Pericardium fibroblast (primary cell): ENCODE data around the gene CAPN1. TPM values are rescaled to one million over a fixed set of nuclear protein-coding genes. Genes with fewer than 3 reads are reported as not detected.

Source experiments
- total RNA-seq: library from RNA; depleted of rRNA; stranded (reverse); fragments of >200 nt; gene quantifications from 2 replicates; pipeline ENCODE4 v1.2.3, GENCODE V29; 2015

The CAPN1 gene
- 168 and 189 TPM in 2 replicates for total RNA-seq

DNA sequence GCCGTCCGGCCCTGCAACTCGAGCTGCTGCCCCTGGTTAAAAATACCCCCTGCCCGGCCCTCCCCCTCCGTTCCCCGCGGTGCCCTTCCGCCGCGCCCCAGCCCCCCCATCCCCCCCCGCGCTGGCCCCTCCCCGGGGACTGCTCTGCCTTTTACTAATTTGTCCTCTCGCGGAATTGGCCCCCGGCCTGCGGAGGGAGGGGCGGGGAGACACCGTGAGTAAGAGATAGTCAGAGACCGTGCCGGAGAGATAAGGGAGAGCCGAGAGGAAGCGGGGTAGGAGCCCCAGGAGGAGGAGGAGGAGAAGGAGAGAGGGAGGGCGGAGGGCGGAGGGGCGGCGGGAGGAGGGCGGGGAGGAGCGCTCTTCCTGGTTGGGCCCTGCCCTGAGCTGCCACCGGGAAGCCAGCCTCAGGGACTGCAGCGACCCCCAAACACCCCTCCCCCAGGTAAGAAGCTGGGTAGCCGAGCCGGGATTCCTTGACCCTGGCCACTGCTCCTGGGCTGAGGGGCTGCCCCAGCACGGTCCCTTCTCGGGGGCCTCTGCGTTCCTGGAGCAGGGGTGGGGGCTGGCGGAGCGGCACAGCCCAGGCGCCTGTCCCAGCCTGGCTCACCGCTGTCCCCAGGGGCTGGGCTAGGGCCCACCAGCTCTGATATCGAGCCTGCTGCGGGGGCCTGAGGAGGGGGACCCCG is at the start of gene CAPN1:
Gene CAPN1 (plus strand): TSS at position 360 of the 689 bp plus-strand sequence. CDS start 774 bp downstream, outside the sequence.

DNA sequence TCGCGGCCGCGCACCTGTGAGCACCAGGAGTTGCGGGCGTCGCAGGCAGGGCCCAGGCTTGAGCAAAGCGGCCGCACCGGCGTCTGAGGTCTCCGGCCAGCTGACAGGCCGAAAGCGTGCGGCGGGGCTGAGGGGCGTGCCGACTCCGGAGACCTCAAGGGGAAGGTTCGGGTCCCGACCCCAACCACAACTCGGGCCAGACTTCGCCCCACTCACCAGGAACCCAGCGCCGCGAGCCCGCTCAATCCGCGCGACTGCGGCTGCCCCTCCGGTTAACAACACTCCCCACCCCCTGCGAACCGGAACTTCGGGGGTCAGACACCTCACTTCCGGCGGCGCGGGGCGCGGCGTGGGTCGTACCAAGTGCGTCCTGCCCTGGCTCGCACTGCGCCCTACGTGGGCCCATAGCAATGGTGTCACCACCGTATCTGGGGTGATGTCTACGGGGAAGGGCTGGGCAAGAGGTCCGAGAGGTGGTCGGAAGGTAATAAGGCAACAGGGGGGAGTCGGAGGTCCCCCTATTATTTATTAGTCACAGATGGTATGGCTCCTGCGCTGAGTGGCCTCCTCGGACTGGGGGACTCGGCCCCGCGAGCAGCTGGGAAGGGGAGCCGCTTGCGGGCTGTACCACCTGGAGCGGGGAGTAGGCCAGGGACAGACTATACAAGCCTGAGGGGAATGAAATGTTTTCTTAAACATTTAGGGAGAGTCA is 47.3 kb upstream of the CAPN1 start, which contains the start of gene SYVN1:
Gene SYVN1 (minus strand): TSS at position 280 of the 712 bp plus-strand sequence. CDS start 918 bp downstream, outside the sequence.

GRCh38 chr11:65170058-65170534 is 11.6 kb upstream of the CAPN1 start, which contains the start of gene SPDYC:
TSS of gene SPDYC (plus strand) at chr11:65170233. CDS start at chr11:65171358, 1,125 bp downstream.

Other genes starting within 250 kb of the CAPN1 start
- 0.35 TPM in 1 of 2 replicates, not detected in the other for gene GPHA2, start 246.0 kb upstream of the CAPN1 start, total RNA-seq
- not detected in 2 replicates for gene MAJIN, start 209.8 kb upstream of the CAPN1 start, total RNA-seq
- gene BATF2, start 185.0 kb upstream of the CAPN1 start, total RNA-seq, result 0.12 and 0.51 TPM in 2 replicates
- 116 and 119 TPM in 2 replicates for gene ARL2, start 167.8 kb upstream of the CAPN1 start, total RNA-seq
- 7.8 and 9.4 TPM in 2 replicates for gene SNX15, start 154.5 kb upstream of the CAPN1 start, total RNA-seq
- gene SAC3D1, start 140.7 kb upstream of the CAPN1 start, total RNA-seq, result 19.7 and 23.5 TPM in 2 replicates
- gene NAALADL1, start 123.4 kb upstream of the CAPN1 start, total RNA-seq, result 17.2 and 38.7 TPM in 2 replicates
- 1.2 and 2.9 TPM in 2 replicates for gene CDCA5, start 97.9 kb upstream of the CAPN1 start, total RNA-seq
- gene ZFPL1, start 97.7 kb upstream of the CAPN1 start, total RNA-seq, result 34.5 TPM in 2 replicates
- 197 and 427 TPM in 2 replicates for gene VPS51, start 85.7 kb upstream of the CAPN1 start, total RNA-seq
- gene TM7SF2, start 70.1 kb upstream of the CAPN1 start, total RNA-seq, result 10.4 and 13.4 TPM in 2 replicates
- gene ZNHIT2, start 64.2 kb upstream of the CAPN1 start, total RNA-seq, result 18.3 and 19.1 TPM in 2 replicates
- 456 and 558 TPM in 2 replicates for gene FAU, start 59.8 kb upstream of the CAPN1 start, total RNA-seq
- 40.8 and 56.9 TPM in 2 replicates for gene MRPL49, start 59.6 kb upstream of the CAPN1 start, total RNA-seq
- gene SYVN1, start 47.4 kb upstream of the CAPN1 start, total RNA-seq, result 13.2 and 22.1 TPM in 2 replicates
- gene SPDYC, start 11.7 kb upstream of the CAPN1 start, total RNA-seq, result not detected in 2 replicates
- gene POLA2, start 80.0 kb downstream of the CAPN1 start, total RNA-seq, result 2.6 and 3.7 TPM in 2 replicates
- gene CDC42EP2, start 132.9 kb downstream of the CAPN1 start, total RNA-seq, result 35.6 and 79.6 TPM in 2 replicates
- gene DPF2, start 151.9 kb downstream of the CAPN1 start, total RNA-seq, result 32.4 and 36.6 TPM in 2 replicates
- gene TIGD3, start 172.8 kb downstream of the CAPN1 start, total RNA-seq, result 0.12 TPM in 1 of 2 replicates, not detected in the other
- gene SLC25A45, start 200.7 kb downstream of the CAPN1 start, total RNA-seq, result 2.1 and 3.5 TPM in 2 replicates
- 28.1 and 50.2 TPM in 2 replicates for gene FRMD8, start 204.7 kb downstream of the CAPN1 start, total RNA-seq
- gene NEAT1, start 240.9 kb downstream of the CAPN1 start, total RNA-seq, result 34.4 and 45.6 TPM in 2 replicates